ENCODE results near the gene PFN4. TPM values are rescaled to one million over a fixed set of nuclear protein-coding genes. Genes with fewer than 3 reads are reported as not detected.
"Not testable (repeated sequence)": the region's sequence is repeated elsewhere in the genome, so short reads cannot be mapped to it uniquely, and the experiment has no call there.

The PFN4 gene
- total and polyA plus RNA-seq, 2 of the 4 experiments (the other 2 are of a cell fraction), result 0.36 to 0.48 TPM

DNA sequence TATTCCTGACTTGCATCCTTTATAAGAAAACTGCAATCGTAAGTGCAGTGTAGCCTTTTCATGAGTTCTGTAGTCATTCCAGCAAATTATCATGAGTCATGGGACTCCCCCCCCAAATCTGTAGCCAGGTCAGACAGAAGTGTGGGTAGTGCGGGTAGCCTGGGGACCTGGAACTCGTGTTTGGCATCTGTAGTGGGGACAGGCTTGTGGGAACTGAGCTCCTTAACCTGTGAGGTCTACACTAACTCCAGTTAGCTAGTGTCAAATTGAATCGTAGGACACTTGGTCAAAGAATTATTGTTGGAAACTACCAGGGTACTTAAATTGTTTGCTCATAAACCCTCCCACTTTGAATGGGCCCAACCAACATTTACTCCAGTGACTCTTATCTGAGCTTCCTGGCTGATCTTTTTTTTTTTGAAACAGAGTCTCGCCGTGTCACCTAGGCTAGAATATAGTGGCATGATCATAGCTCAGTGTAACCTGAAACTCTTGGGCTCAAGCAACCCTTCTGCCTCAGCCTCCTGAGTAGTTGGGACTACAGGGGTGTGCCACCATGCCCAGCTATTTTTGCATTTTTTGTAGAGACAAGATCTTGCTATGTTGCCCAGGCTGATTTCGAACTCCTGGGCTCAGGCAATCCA, 12.4 kb downstream of the PFN4 start:
- Histone ChIP-seq H2BK5ac (ENCODE audit: low read depth, low read length, poor library complexity, severe bottlenecking) (no peak overlapping the region), H3K4me3 (ENCODE audit: insufficient read depth, low read depth, low read length) (no peak overlapping the region), H2BK15ac (ENCODE audit: low read depth, low read length) (no peak overlapping the region), H2AFZ (replicated peaks; ENCODE audit: low read length, poor library complexity) (no peak overlapping the region), H3K4ac (ENCODE audit: low read depth, low read length) (no peak overlapping the region), H4K91ac (ENCODE audit: insufficient read depth, low read depth, low read length) (no peak overlapping the region), H3K23ac (ENCODE audit: low read depth, low read length) (no peak overlapping the region), H3K79me1 (ENCODE audit: low read depth in 1 of 2, low read length in 2 of 2) (no peaks in the 10 kb centered on the region), H3K36me3 (ENCODE audit: control insufficient read depth, insufficient read depth, low read length) (no peaks in the 10 kb centered on the region; the same call in 1 of the 2 replicates), H2BK120ac (ENCODE audit: low read depth, low read length) (no peak overlapping the region), H3K9me3 (ENCODE audit: control insufficient read depth, insufficient read depth, low read length) (peaks cover 8% of the 10 kb centered on the region), H3K56ac (ENCODE audit: extremely low read depth, insufficient read depth, low read length) (no peak overlapping the region), H3K18ac (ENCODE audit: low read depth, low read length) (no peak overlapping the region), H3K9me1 (ENCODE audit: insufficient read depth, low read length) (no peaks in the 10 kb centered on the region), H3K27ac (ENCODE audit: insufficient read depth, low read length) (no peak overlapping the region), H2BK20ac (ENCODE audit: low read depth, low read length) (no peak overlapping the region), H4K8ac (ENCODE audit: low read depth in 2 of 2, low read length in 2 of 2) (no peak overlapping the region), H3K4me2 (ENCODE audit: low read depth, low read length) (no peak overlapping the region), H3K14ac (replicated peaks; ENCODE audit: low read depth, low read length) (no peak overlapping the region), H2AK9ac (replicated peaks; ENCODE audit: low read depth, low read length, poor library complexity) (no peak overlapping the region), H4K20me1 (ENCODE audit: insufficient read depth, low read length) (no peaks in the 10 kb centered on the region), H4K5ac (ENCODE audit: low read depth, low read length) (no peak overlapping the region), H3K27me3 (ENCODE audit: control insufficient read depth, insufficient read depth, low read length) (no peaks in the 10 kb centered on the region), H3K9ac (ENCODE audit: low read depth, low read length) (no peak overlapping the region), H3K4me1 (ENCODE audit: control insufficient read depth, insufficient read depth, low read length) (no peaks in the 10 kb centered on the region), H2AK5ac (ENCODE audit: low read depth, low read length) (no peak overlapping the region)
- WGBS, 2 experiments (ENCODE audit: extremely low coverage in 2 of 2, insufficient read length in 1 of 2), result no CpG with 5 or more reads among the region's 7 CpGs
- intact Hi-C loops (cut with micrococcal nuclease), result no loop called here
- ChIA-PET POLR2A (ENCODE audit: unreplicated experiment) (interaction anchor here (0.6 kb wide), 1 partner anchor 20 kb away, joined by 4 read pairs; no protein-coding TSS in a partner anchor), CTCF (interaction anchor here (0.6 to 1.2 kb wide), 2 partner anchors 26 to 63 kb away, joined by 3 to 5 read pairs; partner anchors contain the start of gene TP53I3)
- TF ChIP-seq FOS (IDR thresholded peaks at IDR 0.05; ENCODE audit: low read depth, low read length) (no peak), RCOR1 (IDR thresholded peaks at IDR 0.05; ENCODE audit: insufficient replicate concordance, low read length) (no peak), RFX5 (IDR thresholded peaks at IDR 0.05; ENCODE audit: low read depth, low read length) (no peak), MXI1 (IDR thresholded peaks at IDR 0.05; ENCODE audit: borderline replicate concordance, low read depth, low read length) (no peak), CHD1 (IDR thresholded peaks at IDR 0.05; ENCODE audit: low read depth, low read length) (no peak), MAFK (IDR thresholded peaks at IDR 0.05; ENCODE audit: low read depth, low read length) (no peak), RAD21 (IDR thresholded peaks at IDR 0.05; ENCODE audit: low read length) (no peak)
- DNase-seq (no peak), ATAC-seq (ENCODE audit: low read depth) (no peak)
- dilution Hi-C loops (cut with HindIII; ENCODE audit: low sequenced_read_pairs, unreplicated experiment), result no loop called here
- BruUV-seq (replicated peaks), result no TSS peak
- in situ Hi-C loops (cut with MboI; ENCODE audit: low sequenced_read_pairs), result no loop called here

GRCh38 chr2:24109431-24109830, 13.7 kb downstream of the PFN4 start:
- no CpG with 5 or more reads among the region's 1 CpG for WGBS, 2 experiments (ENCODE audit: extremely low coverage in 2 of 2, insufficient read length in 1 of 2)
- H3K56ac ChIP-seq (ENCODE audit: extremely low read depth, insufficient read depth, low read length); H3K23ac ChIP-seq (ENCODE audit: low read depth, low read length); H3K27me3 ChIP-seq (ENCODE audit: control insufficient read depth, insufficient read depth, low read length); H2BK5ac ChIP-seq (ENCODE audit: low read depth, low read length, poor library complexity, severe bottlenecking); ATAC-seq (ENCODE audit: low read depth); in situ Hi-C loops (cut with MboI; ENCODE audit: low sequenced_read_pairs); BruUV-seq (replicated peaks); H4K5ac ChIP-seq (ENCODE audit: low read depth, low read length); H3K4me1 ChIP-seq (ENCODE audit: control insufficient read depth, insufficient read depth, low read length); H2AFZ ChIP-seq (replicated peaks; ENCODE audit: low read length, poor library complexity); H3K27ac ChIP-seq (ENCODE audit: insufficient read depth, low read length); H3K14ac ChIP-seq (replicated peaks; ENCODE audit: low read depth, low read length); H4K91ac ChIP-seq (ENCODE audit: insufficient read depth, low read depth, low read length); H4K20me1 ChIP-seq (ENCODE audit: insufficient read depth, low read length); H2BK15ac ChIP-seq (ENCODE audit: low read depth, low read length); H3K18ac ChIP-seq (ENCODE audit: low read depth, low read length); H2BK120ac ChIP-seq (ENCODE audit: low read depth, low read length); H3K4ac ChIP-seq (ENCODE audit: low read depth, low read length); H3K4me2 ChIP-seq (ENCODE audit: low read depth, low read length); H4K8ac ChIP-seq (ENCODE audit: low read depth in 2 of 2, low read length in 2 of 2); H3K9me3 ChIP-seq (ENCODE audit: control insufficient read depth, insufficient read depth, low read length); POLR2A ChIA-PET (ENCODE audit: unreplicated experiment); H3K9me1 ChIP-seq (ENCODE audit: insufficient read depth, low read length); H3K36me3 ChIP-seq (ENCODE audit: control insufficient read depth, insufficient read depth, low read length); dilution Hi-C loops (cut with HindIII; ENCODE audit: low sequenced_read_pairs, unreplicated experiment); H3K79me1 ChIP-seq (ENCODE audit: low read depth in 1 of 2, low read length in 2 of 2); H3K4me3 ChIP-seq (ENCODE audit: insufficient read depth, low read depth, low read length); H2AK5ac ChIP-seq (ENCODE audit: low read depth, low read length); intact Hi-C loops (cut with micrococcal nuclease); H2AK9ac ChIP-seq (replicated peaks; ENCODE audit: low read depth, low read length, poor library complexity); DNase-seq; H2BK20ac ChIP-seq (ENCODE audit: low read depth, low read length); H3K9ac ChIP-seq (ENCODE audit: low read depth, low read length): not testable (repeated sequence)
- CTCF ChIA-PET, result interaction anchor here (1.5 kb wide), 1 partner anchor 25 kb away, joined by 3 read pairs; the partner anchor contains the start of gene TP53I3
